Stimulated activated CD4-positive, alpha-beta T cell treated with anti-CD3 and anti-CD28 coated beads, Interleukin-15, amount 100 ng/mL, for 1 hour (primary cell): Measurements from ENCODE around the gene TMEM141.
"Not testable (repeated sequence)": the region's sequence is repeated elsewhere in the genome, so short reads cannot be mapped to it uniquely, and the experiment has no call there.

Experiments
- DNase-seq, 2 donors: peaks; one replicate each; pipeline ENCODE4 v3.0.0-alpha.2; 2020; ENCODE audit warnings: low read depth in 1 of 2, low spot score in 1 of 2

The TMEM141 gene

DNA sequence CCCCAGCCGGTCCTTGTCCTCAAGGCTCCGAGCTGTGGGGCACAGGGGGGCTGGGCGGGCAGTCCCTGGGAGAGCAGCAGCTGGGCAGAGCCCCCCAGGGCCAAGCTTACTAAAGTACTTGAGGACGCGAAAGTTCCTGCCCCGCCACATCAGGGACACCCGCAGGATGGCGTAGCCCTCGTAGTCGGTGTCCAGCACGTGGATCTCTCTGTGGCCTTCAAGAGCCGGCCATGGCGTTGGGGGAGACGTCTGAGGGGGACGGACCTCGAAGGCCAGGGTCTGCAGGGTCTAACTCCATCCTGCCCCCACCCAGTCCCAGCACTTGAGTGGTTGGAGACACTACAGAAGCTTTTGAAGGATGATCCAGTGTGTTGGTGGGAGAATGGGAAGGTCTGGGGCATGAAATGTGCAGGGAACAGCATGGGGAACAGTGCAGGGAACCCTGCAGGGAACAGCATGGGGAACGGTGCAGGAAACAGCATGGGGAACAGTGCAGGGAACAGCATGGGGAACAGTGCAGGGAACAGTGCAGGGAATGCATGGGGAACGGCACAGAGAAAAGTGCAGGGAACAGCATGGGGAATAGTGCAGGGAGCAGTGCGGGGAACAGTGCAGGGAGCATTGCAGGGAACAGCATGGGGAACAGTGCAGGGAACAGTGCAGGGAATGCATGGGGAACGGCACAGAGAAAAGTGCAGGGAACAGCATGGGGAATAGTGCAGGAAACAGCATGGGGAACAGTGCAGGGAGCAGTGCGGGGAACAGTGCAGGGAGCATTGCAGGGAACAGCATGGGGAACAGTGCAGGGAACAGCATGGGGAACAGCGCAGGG, 35.6 kb upstream of the TMEM141 start:
- DNase-seq: not testable (repeated sequence)

DNA sequence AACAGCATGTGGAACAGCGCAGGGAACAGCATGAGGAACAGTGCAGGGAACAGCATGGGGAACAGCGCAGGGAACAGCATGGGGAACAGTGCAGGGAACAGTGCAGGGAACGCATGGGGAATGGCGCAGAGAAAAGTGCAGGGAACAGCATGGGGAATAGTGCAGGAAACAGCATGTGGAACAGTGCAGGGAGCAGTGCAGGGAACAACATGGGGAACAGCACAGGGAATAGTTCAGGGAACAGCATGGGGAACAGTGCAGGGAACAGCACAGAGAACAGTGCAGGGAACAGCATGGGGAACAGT, 35.1 kb upstream of the TMEM141 start:
- DNase-seq: no peak

DNA sequence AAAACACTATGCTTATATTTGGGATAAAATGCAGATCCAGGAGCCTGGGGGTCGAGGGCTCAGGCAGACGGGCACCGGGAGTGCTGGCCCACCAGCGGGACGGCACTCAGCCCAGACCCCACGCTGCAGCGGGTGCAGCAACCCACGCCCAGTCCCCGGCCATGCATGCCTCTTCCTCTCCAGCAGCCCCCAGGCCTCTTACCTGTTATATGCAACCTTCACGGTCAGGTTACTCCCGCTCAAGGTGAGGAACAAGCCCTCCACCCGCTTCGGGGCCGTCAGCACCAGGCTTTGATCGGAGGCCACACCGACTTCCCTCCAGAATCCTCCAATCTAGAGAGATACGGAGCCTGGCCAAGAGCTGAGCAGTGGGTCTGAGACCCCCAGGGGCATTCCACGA, 34.3 kb upstream of the TMEM141 start:
- no peak for DNase-seq

GRCh38 chr9:136757328-136757727, 33.8 kb upstream of the TMEM141 start:
- no peak for DNase-seq

- no peak for DNase-seq
Measured at GRCh38 chr9:136757751-136758140, 33.4 kb upstream of the TMEM141 start.

- DNase-seq: no peak
Measured at GRCh38 chr9:136759001-136759400, 32.1 kb upstream of the TMEM141 start.

DNA sequence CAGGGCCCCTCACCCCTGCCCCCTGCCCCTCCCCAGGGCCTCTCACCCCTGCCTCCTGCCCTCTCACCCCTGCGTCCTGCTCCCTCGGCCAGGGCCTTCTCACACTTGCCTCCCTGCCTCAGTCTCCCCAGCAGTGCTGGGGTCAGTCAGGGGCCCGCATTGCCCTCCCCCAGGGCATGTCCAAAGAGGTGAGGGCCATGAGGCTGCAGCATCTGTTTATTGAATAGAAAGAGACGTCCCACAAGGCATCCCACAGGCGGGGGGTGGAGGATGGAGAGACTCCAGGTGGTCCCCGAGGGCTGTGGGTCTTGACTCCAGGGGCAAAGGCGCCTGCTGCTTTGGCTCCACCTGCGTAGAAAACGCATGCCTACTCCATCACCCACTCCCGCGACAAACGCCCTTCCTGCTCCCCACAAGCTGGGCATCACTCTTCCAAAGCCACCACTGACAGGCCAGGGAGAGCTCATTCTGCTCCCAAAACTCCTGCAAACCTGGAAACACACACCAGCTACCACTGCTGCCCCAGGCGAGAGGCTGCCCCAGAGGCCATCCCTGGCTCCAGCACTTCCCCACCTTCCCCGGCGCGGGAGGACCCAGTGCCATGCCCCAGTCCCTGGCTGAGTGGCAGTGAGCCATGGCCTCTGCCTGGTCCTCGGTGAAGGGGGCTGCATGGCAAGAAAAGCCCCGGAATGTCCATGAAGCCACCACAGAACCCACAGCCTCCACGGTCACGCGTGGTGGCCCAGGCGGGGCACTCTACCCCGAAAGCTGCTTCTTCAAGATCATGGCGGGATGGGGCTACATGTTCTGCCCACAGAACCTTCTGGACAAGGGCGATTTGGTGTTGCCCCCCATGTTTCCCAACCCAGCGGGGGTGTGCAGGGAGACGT, 31.5 kb upstream of the TMEM141 start:
- no peak for DNase-seq

GRCh38 chr9:136760424-136760823, 30.7 kb upstream of the TMEM141 start:
- DNase-seq: no peak

DNA sequence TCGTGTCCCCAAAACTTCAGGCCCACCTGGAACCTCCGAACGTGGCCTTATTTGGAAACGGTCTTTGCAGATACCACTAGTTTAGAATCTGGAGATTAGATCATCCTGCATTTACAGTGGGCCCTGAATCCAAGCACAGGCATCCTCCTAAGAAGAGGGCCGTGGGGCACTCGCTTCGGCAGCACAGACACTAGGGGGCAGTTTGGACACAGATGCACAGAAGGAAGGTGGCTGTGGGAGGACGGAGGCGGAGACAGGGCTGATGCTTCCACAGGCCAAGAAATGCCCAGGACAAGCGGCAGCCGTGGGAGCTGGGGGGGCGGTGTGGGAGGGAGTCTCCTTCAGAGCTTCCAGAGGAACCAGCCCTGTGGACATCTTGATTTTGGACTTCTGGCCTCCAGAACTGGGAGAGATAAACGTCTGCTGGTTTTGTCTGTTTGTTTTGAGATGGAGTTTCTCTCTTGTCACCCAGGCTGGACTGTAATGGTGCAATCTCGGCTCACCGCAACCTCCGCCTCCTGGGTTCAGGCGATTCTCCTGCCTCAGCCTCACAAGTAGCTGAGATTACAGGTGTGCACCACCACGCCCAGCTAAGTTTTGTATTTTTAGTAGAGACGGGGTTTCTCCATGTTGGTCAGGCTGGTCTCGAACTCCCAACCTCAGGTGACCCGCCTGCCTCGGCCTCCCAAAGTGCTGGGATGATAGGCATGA, 30.2 kb upstream of the TMEM141 start:
- DNase-seq: not testable (repeated sequence)

GRCh38 chr9:136761545-136761981, 29.6 kb upstream of the TMEM141 start:
- DNase-seq: no peak

DNA sequence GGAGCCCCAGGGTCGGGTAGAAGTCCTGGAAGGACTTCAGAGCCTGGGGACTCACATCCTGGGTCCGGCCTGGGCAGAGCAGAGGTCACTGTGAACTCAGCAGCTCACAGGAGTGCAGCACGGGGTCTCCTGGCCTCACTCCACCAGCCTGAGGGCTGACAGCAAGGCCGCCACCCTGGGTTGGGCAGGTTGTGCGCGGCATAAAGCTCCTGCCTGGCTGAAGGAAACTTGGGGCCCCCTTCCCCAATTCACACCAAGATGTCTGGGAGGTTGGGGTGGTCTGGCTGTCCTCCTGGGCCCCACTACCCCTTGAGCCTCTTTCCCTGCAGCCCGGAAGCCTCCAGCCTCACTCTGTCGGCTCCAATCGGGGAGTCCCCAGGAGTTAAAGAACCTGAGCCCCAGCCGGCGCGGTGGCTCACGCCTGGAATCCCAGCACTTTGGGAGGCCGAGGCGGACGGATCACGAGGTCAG, 28.9 kb upstream of the TMEM141 start:
- DNase-seq: no peak

DNA sequence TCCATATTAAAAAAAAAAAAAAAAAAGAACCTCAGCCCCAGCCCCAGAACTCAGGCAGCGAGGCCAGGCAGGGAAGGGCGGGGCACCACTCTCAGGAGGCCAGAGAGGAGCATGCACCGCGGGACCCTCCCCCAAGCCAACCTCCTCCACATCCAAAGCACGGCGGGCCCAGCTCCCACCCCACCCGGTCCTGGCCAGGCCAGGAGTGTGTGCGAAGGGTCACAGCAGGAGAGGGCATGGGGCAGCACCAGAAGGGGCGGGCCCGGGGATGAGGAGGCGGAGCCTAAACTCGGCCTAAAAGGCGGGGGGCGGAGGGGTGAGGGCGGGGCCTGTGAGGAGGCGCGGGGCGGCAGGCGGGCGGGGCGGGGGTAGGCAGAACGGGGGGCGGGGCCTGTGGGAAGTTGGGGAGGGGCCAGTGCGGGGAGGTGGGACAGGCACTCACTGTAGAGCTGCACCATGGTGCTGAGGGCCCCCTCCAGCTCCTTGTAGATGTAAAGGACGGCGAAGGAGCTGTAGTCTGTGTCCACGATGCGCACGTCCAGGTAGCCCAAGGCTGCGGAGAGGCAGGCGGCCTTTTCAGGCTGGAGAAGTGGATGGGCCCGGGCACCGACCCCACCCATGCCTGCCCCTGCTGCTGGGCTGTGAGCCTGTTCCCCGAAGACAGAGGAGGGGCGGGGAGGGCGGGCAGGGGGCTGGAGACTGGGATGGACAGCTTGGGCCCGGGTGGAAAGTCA, 28.1 kb upstream of the TMEM141 start:
- peak in 1 of 2 donors; percentile 45 for DNase-seq

DNA sequence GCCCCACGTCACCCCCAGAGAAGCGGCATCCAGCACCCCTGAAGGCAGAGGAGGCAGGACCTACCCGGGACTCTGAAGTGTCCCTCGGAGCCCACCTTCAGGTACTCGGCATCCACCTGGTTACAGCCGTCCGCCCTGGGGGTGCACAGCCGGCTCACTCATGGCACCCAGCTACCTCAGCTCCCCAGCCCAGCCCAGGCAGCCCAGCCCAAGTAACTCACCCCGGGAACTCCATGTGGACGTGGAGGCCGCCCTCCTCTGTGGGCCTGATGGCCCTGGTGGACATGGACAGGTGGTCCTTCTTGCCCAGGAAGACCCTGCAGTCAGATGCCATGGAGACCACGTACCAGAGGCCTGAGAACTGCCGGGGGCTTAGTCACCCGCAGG, 27.5 kb upstream of the TMEM141 start:
- DNase-seq: no peak

- no peak for DNase-seq
Measured at GRCh38 chr9:136764301-136764891, 26.7 kb upstream of the TMEM141 start, which contains the start of gene LCN15. Gene LCN15, minus strand, starts transcription at chr9:136764518. Its CDS starts 30 bp downstream, at chr9:136764488.

DNA sequence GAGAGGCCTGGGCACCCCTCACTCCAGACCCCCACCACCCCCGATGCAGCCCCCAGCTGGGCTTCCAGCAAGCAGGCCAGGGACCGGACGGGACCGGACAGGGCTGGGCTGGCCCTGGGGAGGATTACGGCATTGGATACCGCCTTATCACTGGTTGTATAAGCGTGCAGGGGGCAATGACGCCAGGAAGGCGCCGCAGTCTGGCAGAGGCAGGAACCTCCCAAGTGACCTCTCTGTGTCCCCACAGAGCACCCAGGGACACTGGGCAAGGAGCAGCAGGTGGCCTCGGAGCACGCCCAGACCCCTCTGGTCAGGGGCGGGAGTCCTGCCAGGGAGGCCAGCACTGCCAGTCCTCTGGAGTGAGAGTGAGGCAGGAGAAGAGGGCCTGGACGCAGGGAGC, 26.1 kb upstream of the TMEM141 start:
- DNase-seq: no peak

DNA sequence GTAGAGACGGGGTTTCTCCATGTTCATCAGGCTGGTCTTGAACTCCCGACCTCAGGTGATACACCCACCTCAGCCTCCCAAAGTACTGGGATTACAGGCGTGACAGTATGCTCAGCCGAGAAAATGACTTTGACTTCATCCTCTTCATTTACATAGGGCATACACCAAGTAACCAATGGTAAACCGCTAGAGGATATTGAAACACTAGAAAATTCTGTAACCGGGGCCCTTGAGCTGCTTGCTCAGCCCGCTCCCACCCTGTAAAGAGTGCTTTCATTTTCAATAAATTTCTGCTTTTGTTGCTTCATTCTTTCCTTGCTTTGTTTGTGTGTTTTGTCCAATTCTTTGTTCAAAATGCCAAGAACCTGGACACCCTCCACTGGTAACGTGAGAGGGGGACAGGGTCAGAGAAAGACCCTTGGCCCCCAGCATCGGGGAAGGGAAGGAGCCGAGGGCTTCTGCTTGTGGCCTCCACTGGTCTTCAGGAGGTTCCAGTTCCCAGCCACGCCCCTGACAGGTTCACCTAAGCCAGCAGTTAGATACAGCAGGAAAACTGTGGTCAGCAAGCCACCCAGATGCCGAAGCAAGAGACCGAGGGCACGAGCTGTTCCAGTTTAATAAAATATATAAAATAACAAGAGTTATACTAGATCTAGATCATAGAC, 25.3 kb upstream of the TMEM141 start:
- DNase-seq: not testable (repeated sequence)

- DNase-seq: not testable (repeated sequence)
Measured at GRCh38 chr9:136766410-136767120, 24.6 kb upstream of the TMEM141 start.

- peak in 1 of 2 donors; percentile 49 for DNase-seq
Measured at GRCh38 chr9:136769710-136770191, 21.4 kb upstream of the TMEM141 start.

GRCh38 chr9:136771907-136772415, 19.2 kb upstream of the TMEM141 start:
- no peak for DNase-seq
